ENCODE measurements around the gene CCL2. TPM values are rescaled to one million over a fixed set of nuclear protein-coding genes. Genes with fewer than 3 reads are reported as not detected.

Gene CCL2
- total and polyA plus RNA-seq, 2 of the 8 experiments (the other 6 are each of a cell fraction or from before 2014, with no cell fraction given): 3.0 to 3.7 TPM

Other genes starting within 250 kb of the CCL2 start
- not detected in 2 replicates for gene CCL7, start 14.9 kb downstream of the CCL2 start, total RNA-seq (2021; fragmentation: NEBNext Ultra II Directional; extraction: Animal tissue kit (Norgen Biotek cat#: 25700))
- gene CCL7, start 14.9 kb downstream of the CCL2 start, polyA plus RNA-seq (2011; rRNA removed): not detected in 2 replicates
- gene CCL11, start 30.5 kb downstream of the CCL2 start, total RNA-seq (2021; fragmentation: NEBNext Ultra II Directional; extraction: Animal tissue kit (Norgen Biotek cat#: 25700)): not detected in 2 replicates
- gene CCL11, start 30.5 kb downstream of the CCL2 start, polyA plus RNA-seq (2011; rRNA removed): not detected in 2 replicates
- not detected in 2 replicates for gene CCL8, start 64.2 kb downstream of the CCL2 start, total RNA-seq (2021; fragmentation: NEBNext Ultra II Directional; extraction: Animal tissue kit (Norgen Biotek cat#: 25700))
- not detected in 2 replicates for gene CCL8, start 64.2 kb downstream of the CCL2 start, polyA plus RNA-seq (2011; rRNA removed)
- not detected in 2 replicates for gene CCL13, start 101.2 kb downstream of the CCL2 start, total RNA-seq (2021; fragmentation: NEBNext Ultra II Directional; extraction: Animal tissue kit (Norgen Biotek cat#: 25700))
- not detected in 2 replicates for gene CCL13, start 101.2 kb downstream of the CCL2 start, polyA plus RNA-seq (2011; rRNA removed)
- not detected in 2 replicates for gene CCL1, start 107.9 kb downstream of the CCL2 start, total RNA-seq (2021; fragmentation: NEBNext Ultra II Directional; extraction: Animal tissue kit (Norgen Biotek cat#: 25700))
- gene CCL1, start 107.9 kb downstream of the CCL2 start, polyA plus RNA-seq (2011; rRNA removed): not detected in 2 replicates